GM19025 (cell line): ENCODE results near the gene KIAA1210.

Source experiments
- ATAC-seq: cut with Tn5 transposase; IDR thresholded peaks from one replicate; pipeline ENCODE4 v1.9.1; 2021; ENCODE audit warnings: mild to moderate bottlenecking, low read depth, moderate library complexity; ENCODE audit not compliant: unreplicated experiment

Gene KIAA1210

DNA sequence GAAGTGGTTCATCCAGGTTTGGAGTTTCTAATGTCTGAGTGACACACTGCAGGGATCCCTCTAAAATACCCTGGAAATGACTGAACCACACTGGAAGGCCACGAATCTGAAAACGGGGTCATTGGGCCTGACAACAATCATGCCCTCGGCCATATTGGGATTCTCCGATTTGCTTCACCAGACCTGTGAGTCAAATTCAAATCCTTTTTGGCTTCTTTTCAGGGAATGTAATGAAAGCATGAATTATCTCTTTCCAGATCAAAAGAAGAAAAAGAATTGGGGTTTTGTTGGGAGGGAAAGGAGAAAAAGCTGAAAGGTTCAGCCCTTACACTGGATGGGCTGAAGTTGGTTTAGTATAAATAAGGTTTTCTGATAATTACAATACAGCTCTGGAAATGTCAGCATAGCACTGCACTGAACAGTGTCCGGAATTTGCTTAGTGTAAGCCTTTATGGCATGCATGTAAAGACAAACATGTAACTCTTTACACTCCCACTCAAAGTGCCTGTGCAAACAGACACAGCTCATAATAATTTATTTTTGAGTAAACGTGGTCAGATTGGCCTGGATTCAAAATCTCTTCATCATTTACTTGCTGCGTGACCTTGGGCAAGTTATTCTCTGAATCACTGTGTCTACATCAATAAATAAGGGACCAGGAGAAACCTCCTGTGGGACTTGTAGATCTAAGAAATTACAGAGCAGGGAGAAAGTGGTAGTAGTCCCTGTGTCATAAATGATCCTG is 33.4 kb downstream of the KIAA1210 start:
- ATAC-seq: no peak

GRCh38 chrX:119090627-119091026 is 37.0 kb downstream of the KIAA1210 start:
- no peak for ATAC-seq

DNA sequence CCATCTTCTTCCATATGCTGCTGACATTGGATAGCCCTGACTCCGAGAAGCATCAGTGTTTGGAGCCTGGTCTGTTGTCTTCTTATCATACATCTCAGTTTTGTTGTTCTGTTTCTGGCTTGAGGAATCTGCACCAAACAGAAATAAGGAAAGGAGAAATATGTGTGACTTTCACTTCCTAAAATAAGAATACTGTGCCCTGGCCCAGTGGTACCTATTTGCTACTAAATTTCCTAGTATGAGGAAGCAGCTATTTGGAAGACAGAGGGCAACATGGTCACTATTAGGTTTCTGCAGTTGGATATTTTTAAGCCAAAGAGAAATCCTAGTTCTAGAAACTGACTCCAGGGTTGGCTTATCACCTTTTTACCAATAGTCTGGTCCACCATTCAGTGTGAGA is 38.0 kb downstream of the KIAA1210 start:
- no peak for ATAC-seq

DNA sequence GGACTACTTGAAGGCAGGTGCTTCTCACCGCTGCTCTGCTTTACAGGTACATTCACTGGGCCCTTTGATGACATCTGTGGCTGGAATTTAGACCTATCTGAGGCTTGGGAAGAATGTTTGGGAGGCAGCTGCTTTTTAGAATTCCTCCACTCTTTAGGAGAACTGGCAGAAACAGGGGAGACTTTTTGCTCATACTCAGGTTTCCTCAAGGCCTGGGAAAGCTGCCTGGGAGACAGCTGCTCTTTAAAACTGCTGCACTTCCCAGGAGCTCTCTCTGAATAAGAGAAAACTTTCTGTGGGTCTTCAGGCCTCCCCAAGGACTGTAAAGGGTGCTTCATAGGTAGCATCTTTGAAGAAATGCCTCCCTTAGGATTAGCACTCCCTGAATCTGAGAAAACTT is 40.5 kb downstream of the KIAA1210 start:
- ATAC-seq: no peak

DNA sequence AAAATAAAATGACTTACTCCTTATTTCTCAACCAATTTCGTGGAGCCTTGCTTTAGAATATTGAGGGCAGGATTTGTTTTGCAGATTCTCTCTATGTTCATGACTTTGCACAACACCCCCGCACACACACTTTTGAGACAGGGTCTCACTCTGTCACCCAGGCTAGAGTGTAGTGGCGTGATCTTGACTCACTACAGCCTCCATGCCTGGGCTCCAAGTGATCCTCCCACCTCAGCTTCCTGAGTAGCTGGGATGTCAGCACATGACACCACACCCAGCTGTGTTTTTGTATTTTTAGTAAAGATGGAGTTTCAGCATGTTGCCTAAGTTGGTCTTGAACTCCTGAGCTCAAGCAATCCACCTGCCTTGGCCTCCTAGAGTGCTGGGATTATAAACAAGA is 42.8 kb downstream of the KIAA1210 start:
- ATAC-seq: no peak

DNA sequence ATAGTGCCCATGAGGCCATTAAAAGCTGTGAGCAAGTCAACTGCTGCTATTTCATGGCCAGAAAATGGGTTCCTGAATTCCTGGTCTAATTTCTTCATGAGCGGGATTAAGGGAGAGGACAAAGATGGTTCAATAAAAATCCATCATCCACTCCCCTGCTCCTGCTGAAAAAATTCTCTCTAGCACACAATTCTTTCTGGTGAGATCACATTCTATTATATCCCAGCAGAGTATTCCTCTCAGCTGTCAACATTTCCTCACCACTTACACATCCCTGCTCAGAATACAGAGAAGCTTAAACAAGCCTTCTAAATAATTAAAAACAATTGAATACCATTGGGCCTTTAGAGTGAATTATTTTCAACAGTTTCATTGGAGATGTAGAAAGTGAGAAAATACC is 45.3 kb downstream of the KIAA1210 start:
- no peak for ATAC-seq

- no peak for ATAC-seq
Observed at GRCh38 chrX:119075270-119076025, 52.2 kb downstream of the KIAA1210 start.

DNA sequence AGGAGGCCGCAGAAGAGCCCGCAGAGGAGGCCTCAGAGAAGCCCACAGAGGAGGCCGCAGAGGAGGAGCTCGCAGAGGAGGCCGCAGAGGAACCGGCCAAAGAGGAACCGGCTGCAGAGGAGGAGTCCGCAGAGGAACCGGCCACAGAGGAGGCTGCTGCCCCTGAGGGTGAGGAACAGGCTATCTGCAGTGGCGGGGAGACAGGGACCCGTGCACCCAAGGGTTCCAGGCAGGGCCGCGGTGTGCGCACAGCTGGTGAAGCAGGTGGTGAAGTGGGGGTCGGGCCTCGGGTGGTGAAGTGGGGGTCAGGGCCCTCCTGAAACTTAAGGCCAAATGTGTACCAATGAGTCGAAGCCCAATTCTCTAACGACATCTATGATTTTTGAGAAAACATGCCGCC is 53.7 kb downstream of the KIAA1210 start:
- no peak for ATAC-seq

DNA sequence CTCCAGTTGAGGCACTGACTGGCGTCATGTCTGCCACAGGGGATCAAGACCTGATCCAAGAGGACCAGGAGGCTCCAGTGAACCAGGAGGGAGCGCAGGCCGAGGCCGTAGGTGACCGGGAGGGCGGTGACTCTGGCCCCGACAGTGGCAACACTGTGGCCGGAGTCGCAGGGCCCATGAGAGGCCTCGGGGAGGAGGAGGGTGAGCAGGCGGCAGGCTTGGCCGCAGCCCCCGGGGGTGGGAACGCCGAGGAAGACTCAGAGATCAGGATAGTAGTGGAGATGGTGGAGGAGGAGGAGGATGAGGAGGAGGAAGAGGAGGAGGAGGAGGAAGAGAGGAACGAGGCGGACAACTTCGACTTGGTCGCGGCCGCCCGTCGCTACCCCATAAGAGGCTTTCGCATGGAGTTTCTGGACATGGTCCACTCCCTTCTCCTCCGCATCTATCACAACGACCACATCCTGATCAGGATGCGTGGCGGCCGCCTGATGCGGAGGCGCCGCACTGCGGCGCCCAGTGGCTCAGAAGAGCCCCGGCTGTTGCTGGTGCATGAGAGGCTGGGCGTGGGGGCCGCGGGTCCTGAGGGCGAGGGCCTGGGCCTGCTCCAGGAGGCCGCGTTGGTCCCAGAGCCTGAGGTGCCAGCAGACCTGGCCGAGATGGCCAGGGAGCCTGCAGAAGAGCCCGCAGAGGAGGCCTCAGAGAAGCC is 54.3 kb downstream of the KIAA1210 start:
- no peak for ATAC-seq

DNA sequence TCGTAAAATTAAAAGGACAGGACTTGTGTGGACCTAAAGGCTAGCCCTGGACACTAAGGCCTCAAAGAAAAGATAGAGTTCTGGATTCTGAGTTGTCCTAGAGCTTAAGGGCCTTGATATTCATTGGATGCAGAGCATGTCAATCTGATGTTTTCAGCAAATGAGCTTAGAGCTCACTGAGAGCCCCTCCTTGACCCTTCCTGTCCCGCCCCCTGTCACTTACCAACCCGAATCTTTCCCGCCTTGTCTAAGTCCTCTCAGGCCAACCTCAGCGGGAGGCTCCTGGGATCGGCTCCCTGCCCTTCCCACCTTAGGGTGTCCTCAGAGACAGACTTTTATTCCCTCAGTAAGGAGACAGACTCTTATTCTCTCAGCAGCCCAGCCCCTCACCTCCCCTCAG is 54.9 kb downstream of the KIAA1210 start, which contains the start of gene CT47C1:
TSS of gene CT47C1 (plus strand) at position 250 of the 400 bp plus-strand sequence. CDS start 233 bp downstream, outside the sequence.
- no peak for ATAC-seq

DNA sequence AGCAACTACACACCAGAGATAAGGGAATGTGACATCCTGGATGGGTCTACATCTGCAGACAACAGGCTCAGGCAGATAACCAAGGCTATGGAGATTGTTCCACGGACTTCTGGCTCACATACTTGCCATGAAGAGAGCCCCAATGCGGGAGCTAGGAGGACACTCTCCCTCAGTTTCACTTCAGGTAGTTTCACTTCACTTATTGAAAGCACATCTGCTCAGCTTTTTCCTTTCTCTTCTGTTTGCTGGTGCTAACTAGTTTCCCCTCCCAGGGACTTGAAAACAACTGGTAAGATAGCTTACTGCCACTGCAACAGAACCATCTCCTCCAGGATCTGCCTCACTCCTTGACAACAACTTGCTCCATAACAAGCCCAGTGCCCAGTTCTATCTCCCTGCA is 56.2 kb downstream of the KIAA1210 start:
- peak; percentile 81 for ATAC-seq

- ATAC-seq: no peak
Observed at GRCh38 chrX:119069762-119070161, 57.9 kb downstream of the KIAA1210 start.

- no peak for ATAC-seq
Observed at GRCh38 chrX:119069128-119069527, 58.5 kb downstream of the KIAA1210 start.

GRCh38 chrX:119067023-119067739 is 60.4 kb downstream of the KIAA1210 start:
- no peak for ATAC-seq

- ATAC-seq: no peak
Observed at GRCh38 chrX:119063428-119063827, 64.2 kb downstream of the KIAA1210 start.

- no peak for ATAC-seq
Observed at GRCh38 chrX:119062750-119063374, 64.8 kb downstream of the KIAA1210 start.

GRCh38 chrX:119055687-119056086 is 71.9 kb downstream of the KIAA1210 start:
- ATAC-seq: no peak

- ATAC-seq: no peak
Observed at GRCh38 chrX:119045884-119046283, 81.7 kb downstream of the KIAA1210 start.

DNA sequence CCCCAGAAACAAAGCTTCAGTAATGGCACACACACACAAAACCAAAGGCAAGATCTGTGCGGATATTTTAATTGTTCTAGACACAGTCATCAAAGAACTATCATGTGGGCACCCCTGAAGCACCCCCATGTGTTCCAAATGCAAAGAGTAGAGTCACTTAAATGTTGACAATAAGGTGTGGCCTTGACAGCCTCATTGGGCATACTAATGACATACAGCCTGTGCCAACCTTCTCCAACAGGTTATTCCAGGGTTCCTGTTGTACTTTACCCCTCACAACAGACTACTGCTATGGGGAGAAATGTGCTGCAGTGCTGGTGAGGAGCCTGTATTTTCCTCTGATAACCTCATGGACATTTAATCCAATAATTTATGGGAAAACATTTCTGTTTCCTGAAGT is 84.6 kb downstream of the KIAA1210 start:
- no peak for ATAC-seq

GRCh38 chrX:119042040-119042439 is 85.6 kb downstream of the KIAA1210 start:
- ATAC-seq: no peak
